ENCODE results near the gene PNO1.

- no peak for TF ChIP-seq POLR2A (IDR thresholded peaks at IDR 0.05; ENCODE audit: low read depth, low read length)
- TF ChIP-seq TAF1 (IDR thresholded peaks at IDR 0.05; ENCODE audit: low read depth, low read length) = no peak
- no peak for TF ChIP-seq POLR2AphosphoS5 (IDR thresholded peaks at IDR 0.05; ENCODE audit: low read depth, low read length)
Observed at GRCh38 chr2:68195096-68195495, 37.4 kb downstream of the PNO1 start.
